K562 (cell line): Measurements from ENCODE around the gene ANKS1B. TPM values are rescaled to one million over a fixed set of nuclear protein-coding genes. Genes with fewer than 3 reads are reported as not detected.

Experiments used
- ATAC-seq: fragments of 200-7000 bp; cut with Tn5 transposase; 3 replicates; pipeline ENCODE4 v1.9.1; 2020; ENCODE audit warnings: moderate library complexity
- BruUV-seq: library from RNA; stranded (reverse); fragments of 400-500 nt; replicated peaks from 2 replicates; lab custom pipeline; 2021; lab: Mats Ljungman, UMichigan
- CTCF ChIA-PET: fragments of 300-600 bp; formaldehyde crosslinking; extraction: SDS; loops from one replicate; lab custom pipeline; 2021; ENCODE audit warnings: low intra/inter-chr PET ratio; lab: Yijun Ruan, JAX
- POLR2A ChIA-PET: fragments of 300-600, 350-650 bp; sonication (Branson Sonifier 250); formaldehyde crosslinking; extraction: SDS; loops from one replicate; lab custom pipeline; 2021; ENCODE audit warnings: antibody characterized with exemption, inconsistent platforms; lab: Yijun Ruan, JAX
- DNase-seq, 4 experiments: peaks; one replicate each; pipeline versions ENCODE4 v3.0.0 to v3.0.0-alpha.2; 2011 to 2018; ENCODE audit warnings: low spot score in 3 of 4, mixed read lengths in 3 of 4; ENCODE audit errors: extremely low read depth in 1 of 4
- FAIRE-seq: peaks from 2 replicates; lab custom pipeline; 2011; peaks lifted over from hg19 to GRCh38; lab: Jason Lieb, UNC
- H2AFZ ChIP-seq: 2 replicates; pipeline ENCODE4 v1.6.0; 2011; ENCODE audit warnings: low read depth, low read length, control low read depth, inconsistent platforms
- H3K27ac ChIP-seq: fragments of 200-600 bp; 3 replicates; pipeline ENCODE4 v1.8.0; 2011; ENCODE audit warnings: low read depth, mild to moderate bottlenecking, control low read depth, inconsistent platforms, low read length, moderate library complexity, mixed read lengths; ENCODE audit errors: extremely low read depth
- H3K27me3 ChIP-seq, 2 experiments: fragments of 300-600 bp in 1 of 2; 2 replicates in 1 of 2; 3 replicates in 1 of 2; pipeline versions ENCODE4 v1.6.0 to v1.8.0; 2011; ENCODE audit warnings: inconsistent platforms in 2 of 2, low read length in 2 of 2, mild to moderate bottlenecking in 1 of 2, mixed read lengths in 1 of 2, moderate library complexity in 1 of 2; ENCODE audit not compliant: control insufficient read depth in 2 of 2, insufficient read depth in 2 of 2
- H3K36me3 ChIP-seq: fragments of 300-600 bp; 3 replicates; pipeline ENCODE4 v1.8.0; 2011; ENCODE audit warnings: mild to moderate bottlenecking, low read length, inconsistent platforms; ENCODE audit not compliant: control insufficient read depth, insufficient read depth
- H3K4me1 ChIP-seq, 2 experiments: fragments of 200-600 bp in 1 of 2; replicated peaks in 1 of 2; 2 replicates in 1 of 2; 3 replicates in 1 of 2; pipeline versions ENCODE4 v1.5.1 to v1.8.0; 2011; ENCODE audit warnings: inconsistent platforms in 2 of 2, low read length in 2 of 2, mild to moderate bottlenecking in 1 of 2, mixed read lengths in 1 of 2, moderate library complexity in 1 of 2; ENCODE audit not compliant: control insufficient read depth in 2 of 2, insufficient read depth in 2 of 2
- H3K4me2 ChIP-seq: 2 replicates; pipeline ENCODE4 v1.6.1; 2011; ENCODE audit warnings: low read length, control low read depth, inconsistent platforms, mixed read lengths; ENCODE audit not compliant: insufficient read depth
- H3K4me3 ChIP-seq: fragments of 200-600 bp; sonication (generic), shearing (Covaris generic); 2 replicates; pipeline ENCODE4 v1.5.1; 2016; ENCODE audit warnings: control low read depth, inconsistent platforms
- H3K79me2 ChIP-seq: fragments of 200-600 bp; 3 replicates; pipeline ENCODE4 v1.8.0; 2011; ENCODE audit warnings: low read length, inconsistent platforms; ENCODE audit not compliant: control insufficient read depth, insufficient read depth
- H3K9ac ChIP-seq, 2 experiments: 2 replicates each; pipeline versions ENCODE4 v1.6.0 to v1.6.1; 2011; ENCODE audit warnings: low read depth in 2 of 2, low read length in 2 of 2, control low read depth in 1 of 2, inconsistent platforms in 1 of 2, mild to moderate bottlenecking in 1 of 2, mixed read lengths in 1 of 2; ENCODE audit not compliant: insufficient read depth in 1 of 2
- H3K9me1 ChIP-seq: one replicate; pipeline ENCODE4 v1.6.0; 2011; ENCODE audit warnings: inconsistent platforms, mild to moderate bottlenecking, low read length, moderate library complexity; ENCODE audit not compliant: control insufficient read depth, insufficient read depth
- H3K9me3 ChIP-seq: replicated peaks from 2 replicates; pipeline ENCODE4 v1.5.1; 2011; ENCODE audit warnings: low read depth, low read length, inconsistent platforms; ENCODE audit not compliant: control insufficient read depth, insufficient read depth
- H4K20me1 ChIP-seq: replicated peaks from 2 replicates; pipeline ENCODE4 v1.6.1; 2011; ENCODE audit warnings: low read length, inconsistent platforms, mixed read lengths; ENCODE audit not compliant: control insufficient read depth, insufficient read depth
- BMI1 ChIP-seq: fragments of 150-350 bp; IDR thresholded peaks from 2 replicates; pipeline ENCODE4 v1.6.1; 2014; ENCODE audit warnings: low read length
- CBFA2T2 ChIP-seq: fragments of 450-650 bp; conservative IDR thresholded peaks from 2 replicates; pipeline ENCODE4 v1.6.1; 2017; ENCODE audit warnings: mild to moderate bottlenecking
- GATAD2B ChIP-seq: fragments of 450-650 bp; IDR thresholded peaks from 2 replicates; pipeline ENCODE4 v1.6.1; 2017; ENCODE audit warnings: mild to moderate bottlenecking, borderline replicate concordance
- NFYB ChIP-seq: IDR thresholded peaks from 2 replicates; pipeline ENCODE4 v1.6.1; 2011; ENCODE audit warnings: mild to moderate bottlenecking, moderate library complexity; ENCODE audit not compliant: insufficient read length; ENCODE audit errors: extremely low read depth
- NR2C2 ChIP-seq, 2 experiments: fragments of 200-800 bp in 1 of 2; sonication (Bioruptor generic) in 1 of 2; sonication (generic) in 1 of 2; formaldehyde crosslinking in 1 of 2; IDR thresholded peaks; 2 replicates each; pipeline versions ENCODE4 v1.6.1 to v1.8.0; 2016 to 2022; ENCODE audit warnings: mild to moderate bottlenecking in 1 of 2, missing compliant biosample characterization in 1 of 2, missing genetic modification characterization in 1 of 2, missing genetic modification reagents in 1 of 2
- YY1 ChIP-seq, 3 experiments: IDR thresholded peaks; 2 replicates each; pipeline ENCODE4 v1.6.1; 2011; ENCODE audit warnings: low read length in 2 of 3, mild to moderate bottlenecking in 2 of 3, moderate library complexity in 2 of 3, borderline replicate concordance in 1 of 3, control low read depth in 1 of 3, low read depth in 1 of 3; ENCODE audit not compliant: insufficient read depth in 3 of 3, insufficient replicate concordance in 2 of 3, control insufficient read depth in 1 of 3, insufficient read length in 1 of 3; ENCODE audit errors: extremely low read depth in 1 of 3
- ZFP30 ChIP-seq: fragments of 250-450 bp; sonication (Bioruptor Pico); IDR thresholded peaks from 2 replicates; pipeline ENCODE4 v1.8.0; 2022; ENCODE audit warnings: moderate library complexity, mild to moderate bottlenecking, inconsistent platforms, borderline replicate concordance
- ZNF133 ChIP-seq: fragments of 250-450 bp; sonication (Bioruptor Pico); IDR thresholded peaks from 2 replicates; pipeline ENCODE4 v1.4.0; 2020; ENCODE audit warnings: mild to moderate bottlenecking
- WGBS: fragments of 100-300 bp; shearing (Covaris generic); methylation state at CpG from one replicate; pipeline ENCODE4 v1.1.6; 2016; ENCODE audit warnings: low coverage, mixed read lengths; ENCODE audit not compliant: insufficient coverage; ENCODE audit errors: missing lambda C conversion rate; 5-methylcytosine and 5-hydroxymethylcytosine counted together
- in situ Hi-C: fragments of 300-500 bp; cut with MboI; formaldehyde crosslinking; loops from 4 replicates; pipeline ENCODE4 v1.15.0; 2018; ENCODE audit warnings: inconsistent platforms, mixed read lengths
- intact Hi-C: fragments of 100-400 bp; cut with micrococcal nuclease; formaldehyde crosslinking; loops from 2 replicates; pipeline ENCODE4 v1.14.2; 2022
- polyA plus RNA-seq, 8 experiments: library from polyadenylated mRNA; depleted of rRNA in 4 of 8; stranded (reverse) in 5 of 8; unstranded in 3 of 8; fragments of >200 nt; fragmentation: Nextera tagmentation in 2 of 8; fragmentation: Illumina TruSeq in 1 of 8; extraction: Ambion mirVana in 2 of 8; extraction: Trizol in 1 of 8; gene quantifications; 2 replicates each; pipeline versions ENCODE4 v1.2.1 to v1.2.3, GENCODE V29; 2011 to 2014; ENCODE audit warnings: inconsistent platforms in 1 of 8, missing spikeins in 1 of 8
- total RNA-seq, 7 experiments: library from RNA; depleted of rRNA in 6 of 7; stranded (reverse); fragments of >200 nt in 6 of 7; fragmentation: Illumina TruSeq in 2 of 7; extraction: Trizol in 2 of 7; gene quantifications; 2 replicates each; pipeline versions ENCODE4 v1.2.1 to v1.2.3, GENCODE V29; 2011 to 2021; ENCODE audit warnings: low replicate concordance in 1 of 7
- TF ChIP-seq, protein P1 (sequence below), 3 experiments: fragments of 200-800 bp in 1 of 3; fragments of 250-450 bp in 1 of 3; fragments of 450-650 bp in 1 of 3; sonication (Bioruptor Pico) in 1 of 3; sonication (Bioruptor generic) in 1 of 3; formaldehyde crosslinking in 1 of 3; IDR thresholded peaks; 2 replicates each; pipeline versions ENCODE4 v1.6.1 to v1.8.0; 2016 to 2022; ENCODE audit warnings: mild to moderate bottlenecking in 2 of 3, missing genetic modification characterization in 2 of 3, missing compliant biosample characterization in 1 of 3, moderate library complexity in 1 of 3
- TF ChIP-seq, protein P2 (sequence below), 2 experiments: fragments of 450-650 bp in 1 of 2; sonication (generic) in 1 of 2; formaldehyde crosslinking; conservative IDR thresholded peaks; 2 replicates each; pipeline versions ENCODE4 v1.4.0 to v1.8.1; 2020 to 2022; ENCODE audit warnings: mild to moderate bottlenecking in 1 of 2, missing genetic modification reagents in 1 of 2
- TF ChIP-seq, protein P3 (sequence below): fragments of 250-450 bp; sonication (Bioruptor Pico); IDR thresholded peaks from 2 replicates; pipeline ENCODE4 v1.8.0; 2022; ENCODE audit warnings: moderate library complexity, mild to moderate bottlenecking, inconsistent platforms
- TF ChIP-seq, protein P4 (sequence below): fragments of 250-450 bp; sonication (Bioruptor Pico); IDR thresholded peaks from 2 replicates; pipeline ENCODE4 v1.8.0; 2022; ENCODE audit warnings: inconsistent platforms

ANKS1B gene
- total and polyA plus RNA-seq, 9 of the 15 experiments (the other 6 are each of a cell fraction or from before 2014, with no cell fraction given) = 0.04 to 0.47 (median 0.28) TPM; not detected in 4

DNA sequence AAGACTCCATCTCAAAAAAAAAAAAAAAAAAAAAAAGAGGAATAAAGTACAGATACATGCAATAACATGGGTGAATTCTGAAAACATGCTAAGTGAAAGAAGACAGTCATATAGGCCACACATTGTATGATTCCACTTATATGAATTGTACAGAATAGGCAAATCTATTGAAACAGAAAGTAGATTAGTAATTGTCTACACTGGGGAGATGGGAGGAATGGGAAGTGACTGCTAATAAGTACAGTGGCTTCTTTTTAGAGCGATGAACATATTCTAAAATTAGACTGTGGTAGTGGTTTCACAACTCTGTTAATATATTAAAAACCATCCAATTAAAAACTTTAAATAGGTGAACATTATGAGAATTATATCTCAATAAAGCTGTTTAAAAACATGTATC lies 74.4 kb downstream of the ANKS1B start:
- Histone ChIP-seq H3K9ac (no peak overlapping the region), H3K9me3 (no peaks in the 10 kb centered on the region), H4K20me1 (no peaks in the 10 kb centered on the region), H3K9me1 (no peaks in the 10 kb centered on the region), H3K79me2 (no peaks in the 10 kb centered on the region), H3K27ac (no peak overlapping the region), H3K4me2 (no peak overlapping the region), H3K27me3 (no peaks in the 10 kb centered on the region), H3K4me1 (no peaks in the 10 kb centered on the region), H3K4me3 (no peak overlapping the region), H3K36me3 (no peaks in the 10 kb centered on the region), H2AFZ (no peak overlapping the region)
- ATAC-seq = no peak
- intact Hi-C loops = no loop called here
- FAIRE-seq = no peak
- no TSS peak for BruUV-seq
- DNase-seq = no peak
- in situ Hi-C loops = no loop called here
- WGBS = 0% methylated on average over 1 of the region's 1 CpG
- ChIA-PET CTCF (no interaction called here), POLR2A (no interaction called here)
- TF ChIP-seq, protein P1, sequence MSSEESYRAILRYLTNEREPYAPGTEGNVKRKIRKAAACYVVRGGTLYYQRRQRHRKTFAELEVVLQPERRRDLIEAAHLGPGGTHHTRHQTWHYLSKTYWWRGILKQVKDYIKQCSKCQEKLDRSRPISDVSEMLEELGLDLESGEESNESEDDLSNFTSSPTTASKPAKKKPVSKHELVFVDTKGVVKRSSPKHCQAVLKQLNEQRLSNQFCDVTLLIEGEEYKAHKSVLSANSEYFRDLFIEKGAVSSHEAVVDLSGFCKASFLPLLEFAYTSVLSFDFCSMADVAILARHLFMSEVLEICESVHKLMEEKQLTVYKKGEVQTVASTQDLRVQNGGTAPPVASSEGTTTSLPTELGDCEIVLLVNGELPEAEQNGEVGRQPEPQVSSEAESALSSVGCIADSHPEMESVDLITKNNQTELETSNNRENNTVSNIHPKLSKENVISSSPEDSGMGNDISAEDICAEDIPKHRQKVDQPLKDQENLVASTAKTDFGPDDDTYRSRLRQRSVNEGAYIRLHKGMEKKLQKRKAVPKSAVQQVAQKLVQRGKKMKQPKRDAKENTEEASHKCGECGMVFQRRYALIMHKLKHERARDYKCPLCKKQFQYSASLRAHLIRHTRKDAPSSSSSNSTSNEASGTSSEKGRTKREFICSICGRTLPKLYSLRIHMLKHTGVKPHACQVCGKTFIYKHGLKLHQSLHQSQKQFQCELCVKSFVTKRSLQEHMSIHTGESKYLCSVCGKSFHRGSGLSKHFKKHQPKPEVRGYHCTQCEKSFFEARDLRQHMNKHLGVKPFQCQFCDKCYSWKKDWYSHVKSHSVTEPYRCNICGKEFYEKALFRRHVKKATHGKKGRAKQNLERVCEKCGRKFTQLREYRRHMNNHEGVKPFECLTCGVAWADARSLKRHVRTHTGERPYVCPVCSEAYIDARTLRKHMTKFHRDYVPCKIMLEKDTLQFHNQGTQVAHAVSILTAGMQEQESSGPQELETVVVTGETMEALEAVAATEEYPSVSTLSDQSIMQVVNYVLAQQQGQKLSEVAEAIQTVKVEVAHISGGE (CRISPR knock-in tag; IDR thresholded peaks at IDR 0.05) = no peak
- TF ChIP-seq, protein P2, sequence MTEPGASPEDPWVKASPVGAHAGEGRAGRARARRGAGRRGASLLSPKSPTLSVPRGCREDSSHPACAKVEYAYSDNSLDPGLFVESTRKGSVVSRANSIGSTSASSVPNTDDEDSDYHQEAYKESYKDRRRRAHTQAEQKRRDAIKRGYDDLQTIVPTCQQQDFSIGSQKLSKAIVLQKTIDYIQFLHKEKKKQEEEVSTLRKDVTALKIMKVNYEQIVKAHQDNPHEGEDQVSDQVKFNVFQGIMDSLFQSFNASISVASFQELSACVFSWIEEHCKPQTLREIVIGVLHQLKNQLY (CRISPR knock-in tag; conservative IDR thresholded peaks at IDR 0.05) = no peak
- TF ChIP-seq YY1 (IDR thresholded peaks at IDR 0.05; ENCODE audit: borderline replicate concordance in 1 of 3, control insufficient read depth in 1 of 3, extremely low read depth in 1 of 3, insufficient read depth in 3 of 3, insufficient read length in 1 of 3, insufficient replicate concordance in 2 of 3, low read depth in 1 of 3, low read length in 2 of 3) (no peak), GATAD2B (no peak), NR2C2 (CRISPR knock-in tag; IDR thresholded peaks at IDR 0.05) (no peak), NR2C2 (tag; IDR thresholded peaks at IDR 0.05) (no peak), CBFA2T2 (no peak), ZNF133 (CRISPR knock-in tag) (no peak), NFYB (no peak), BMI1 (no peak), ZFP30 (CRISPR knock-in tag) (no peak)
- TF ChIP-seq, protein P3, sequence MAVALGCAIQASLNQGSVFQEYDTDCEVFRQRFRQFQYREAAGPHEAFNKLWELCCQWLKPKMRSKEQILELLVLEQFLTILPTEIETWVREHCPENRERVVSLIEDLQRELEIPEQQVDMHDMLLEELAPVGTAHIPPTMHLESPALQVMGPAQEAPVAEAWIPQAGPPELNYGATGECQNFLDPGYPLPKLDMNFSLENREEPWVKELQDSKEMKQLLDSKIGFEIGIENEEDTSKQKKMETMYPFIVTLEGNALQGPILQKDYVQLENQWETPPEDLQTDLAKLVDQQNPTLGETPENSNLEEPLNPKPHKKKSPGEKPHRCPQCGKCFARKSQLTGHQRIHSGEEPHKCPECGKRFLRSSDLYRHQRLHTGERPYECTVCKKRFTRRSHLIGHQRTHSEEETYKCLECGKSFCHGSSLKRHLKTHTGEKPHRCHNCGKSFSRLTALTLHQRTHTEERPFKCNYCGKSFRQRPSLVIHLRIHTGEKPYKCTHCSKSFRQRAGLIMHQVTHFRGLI (CRISPR knock-in tag) = no peak
- TF ChIP-seq, protein P4, sequence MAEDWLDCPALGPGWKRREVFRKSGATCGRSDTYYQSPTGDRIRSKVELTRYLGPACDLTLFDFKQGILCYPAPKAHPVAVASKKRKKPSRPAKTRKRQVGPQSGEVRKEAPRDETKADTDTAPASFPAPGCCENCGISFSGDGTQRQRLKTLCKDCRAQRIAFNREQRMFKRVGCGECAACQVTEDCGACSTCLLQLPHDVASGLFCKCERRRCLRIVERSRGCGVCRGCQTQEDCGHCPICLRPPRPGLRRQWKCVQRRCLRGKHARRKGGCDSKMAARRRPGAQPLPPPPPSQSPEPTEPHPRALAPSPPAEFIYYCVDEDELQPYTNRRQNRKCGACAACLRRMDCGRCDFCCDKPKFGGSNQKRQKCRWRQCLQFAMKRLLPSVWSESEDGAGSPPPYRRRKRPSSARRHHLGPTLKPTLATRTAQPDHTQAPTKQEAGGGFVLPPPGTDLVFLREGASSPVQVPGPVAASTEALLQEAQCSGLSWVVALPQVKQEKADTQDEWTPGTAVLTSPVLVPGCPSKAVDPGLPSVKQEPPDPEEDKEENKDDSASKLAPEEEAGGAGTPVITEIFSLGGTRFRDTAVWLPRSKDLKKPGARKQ (CRISPR knock-in tag) = no peak
